Naive thymus-derived CD4-positive, alpha-beta T cell (primary cell): ENCODE results near the gene SELENOW. TPM values are rescaled to one million over a fixed set of nuclear protein-coding genes. Genes with fewer than 3 reads are reported as not detected.
A peak's percentile ranks its signal among the peaks of the same experiment; 100 is the strongest.
"Not testable (repeated sequence)": the region's sequence is repeated elsewhere in the genome, so short reads cannot be mapped to it uniquely, and the experiment has no call there.

Source experiments
- ATAC-seq: fragments of 150-1000 bp; cut with Tn5 transposase; 2 replicates; pipeline ENCODE4 v1.10.0; 2021; ENCODE audit warnings: mild to moderate bottlenecking, moderate library complexity
- CTCF ChIA-PET: fragments of 350-600 bp; sonication (Branson Sonifier 250); formaldehyde crosslinking; loops from one replicate; lab custom pipeline; 2021; ENCODE audit warnings: antibody characterized with exemption; lab: Charles Lee
- POLR2A ChIA-PET: fragments of 350-600 bp; sonication (Branson Sonifier 250); formaldehyde crosslinking; loops from one replicate; lab custom pipeline; 2021; ENCODE audit warnings: antibody characterized with exemption, inconsistent platforms; lab: Charles Lee
- DNase-seq, 9 donors: peaks; one replicate each; pipeline versions ENCODE4 v3.0.0 to v3.0.0-alpha.2; 2020 to 2022; ENCODE audit warnings: mixed read lengths in 1 of 9
- H3K27ac ChIP-seq: one replicate; pipeline ENCODE4 v1.7.0; 2013; ENCODE audit warnings: mild to moderate bottlenecking, low read depth, low read length, moderate library complexity
- H3K27me3 ChIP-seq, 2 donors: one replicate each; pipeline ENCODE4 v1.7.0; 2013; ENCODE audit warnings: low read length in 2 of 2, mild to moderate bottlenecking in 2 of 2, moderate library complexity in 2 of 2; ENCODE audit not compliant: control insufficient read depth in 2 of 2, insufficient read depth in 2 of 2
- H3K36me3 ChIP-seq, 3 experiments: 1 replicate in 2 of 3; 2 replicates in 1 of 3; pipeline ENCODE4 v1.7.0; 2013; ENCODE audit warnings: low read length in 3 of 3, mild to moderate bottlenecking in 3 of 3, moderate library complexity in 1 of 3; ENCODE audit not compliant: insufficient read depth in 3 of 3, control insufficient read depth in 2 of 3
- H3K4me1 ChIP-seq, 2 donors: one replicate each; pipeline ENCODE4 v1.7.0; 2013; ENCODE audit warnings: low read length in 2 of 2, mild to moderate bottlenecking in 2 of 2, moderate library complexity in 1 of 2; ENCODE audit not compliant: control insufficient read depth in 2 of 2, insufficient read depth in 2 of 2
- H3K4me3 ChIP-seq: 2 replicates; pipeline ENCODE4 v1.7.0; 2013; ENCODE audit warnings: mild to moderate bottlenecking, low read length
- H3K9me3 ChIP-seq, 3 experiments: 1 replicate in 2 of 3; 2 replicates in 1 of 3; pipeline ENCODE4 v1.7.0; 2013; ENCODE audit warnings: low read length in 3 of 3; ENCODE audit not compliant: control insufficient read depth in 2 of 3
- H3K27ac Mint-ChIP-seq, 9 donors: one replicate each; pipeline ENCODE4 v1.8.0; 2020 to 2022; ENCODE audit warnings: mixed read lengths in 9 of 9, mild to moderate bottlenecking in 8 of 9, moderate library complexity in 5 of 9, inconsistent platforms in 2 of 9
- H3K27me3 Mint-ChIP-seq, 5 donors: one replicate each; pipeline ENCODE4 v1.8.0; 2021 to 2022; ENCODE audit warnings: mixed read lengths in 5 of 5, mild to moderate bottlenecking in 1 of 5
- H3K36me3 Mint-ChIP-seq, 5 donors: one replicate each; pipeline ENCODE4 v1.8.0; 2020 to 2022; ENCODE audit warnings: mixed read lengths in 5 of 5, mild to moderate bottlenecking in 3 of 5, inconsistent platforms in 1 of 5
- H3K4me1 Mint-ChIP-seq, 7 donors: one replicate each; pipeline ENCODE4 v1.8.0; 2020 to 2022; ENCODE audit warnings: mixed read lengths in 7 of 7, mild to moderate bottlenecking in 3 of 7, inconsistent platforms in 1 of 7
- H3K4me3 Mint-ChIP-seq, 10 donors: one replicate each; pipeline ENCODE4 v1.8.0; 2020 to 2022; ENCODE audit warnings: mild to moderate bottlenecking in 10 of 10, mixed read lengths in 10 of 10, moderate library complexity in 6 of 10, inconsistent platforms in 2 of 10
- H3K9me3 Mint-ChIP-seq, 11 donors: one replicate each; pipeline ENCODE4 v1.8.0; 2020 to 2022; ENCODE audit warnings: mixed read lengths in 11 of 11, mild to moderate bottlenecking in 4 of 11, inconsistent platforms in 1 of 11, moderate library complexity in 1 of 11
- intact Hi-C, 2 donors: fragments of 100-400 bp; cut with micrococcal nuclease; formaldehyde crosslinking; loops; one replicate each; pipeline ENCODE4 v1.15.1; 2023
- polyA plus RNA-seq, 2 donors: library from polyadenylated mRNA; unstranded; fragments of 300-500 nt; fragmentation: Illumina TruSeq; gene quantifications; one replicate each; pipeline ENCODE4 v1.2.3, GENCODE V29; 2021
- total RNA-seq, 6 experiments: library from RNA in 5 of 6; stranded (reverse) in 5 of 6; gene quantifications; 1 replicate in 5 of 6; 2 replicates in 1 of 6; pipeline ENCODE4 v1.2.3 and lab custom pipeline; 2021 to 2026

SELENOW gene
- total and polyA plus RNA-seq, 7 experiments from 2014 or later, result 67.5 to 400 (median 111) TPM

DNA sequence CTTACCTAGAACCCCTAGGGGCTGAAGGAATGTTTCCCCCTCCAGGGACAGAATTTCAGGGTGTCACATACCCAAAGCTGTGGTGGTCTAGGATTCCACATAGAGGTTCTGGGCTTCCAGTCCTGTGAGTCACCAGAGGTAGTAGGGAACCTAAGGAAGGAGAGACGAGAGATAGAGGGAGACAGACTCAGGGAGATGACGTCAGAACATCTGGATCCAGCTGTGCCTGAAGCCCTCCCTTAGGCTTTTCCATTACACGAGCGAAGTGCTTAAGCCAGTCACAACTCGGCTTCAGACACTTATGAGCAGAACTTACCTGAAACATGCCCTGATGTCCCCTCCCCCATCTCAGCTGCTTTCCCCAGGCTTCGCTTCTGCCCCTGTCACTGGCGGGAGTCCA is 11.8 kb upstream of the SELENOW start:
- peaks cover 0 to 4% (median 0%) of the 10 kb centered on the region in 5 donors for H3K36me3 Mint-ChIP-seq
- peaks cover 0 to 7% (median 0%) of the 10 kb centered on the region in 5 donors for H3K27me3 Mint-ChIP-seq
- Histone ChIP-seq H3K9me3 (no peaks in the 10 kb centered on the region), H3K36me3 (no peaks in the 10 kb centered on the region), H3K4me3 (no peak overlapping the region), H3K27ac (no peak overlapping the region), H3K4me1 (no peaks in the 10 kb centered on the region), H3K27me3 (no peaks in the 10 kb centered on the region)
- H3K4me3 Mint-ChIP-seq, result no peak overlapping the region
- DNase-seq (no peak), ATAC-seq (no peak)
- no peaks in the 10 kb centered on the region for H3K9me3 Mint-ChIP-seq
- intact Hi-C loops, result loop anchor here (1.0 kb wide), 1 partner anchor 22 kb away; no protein-coding TSS in a partner anchor
- H3K4me1 Mint-ChIP-seq, result peaks cover 0 to 19% (median 7%) of the 10 kb centered on the region in 7 donors
- H3K27ac Mint-ChIP-seq, result no peak overlapping the region
- ChIA-PET POLR2A (interaction anchor here (1.0 kb wide), 1 partner anchor 12 kb away, joined by 3 read pairs; no protein-coding TSS in a partner anchor), CTCF (no interaction called here)

DNA sequence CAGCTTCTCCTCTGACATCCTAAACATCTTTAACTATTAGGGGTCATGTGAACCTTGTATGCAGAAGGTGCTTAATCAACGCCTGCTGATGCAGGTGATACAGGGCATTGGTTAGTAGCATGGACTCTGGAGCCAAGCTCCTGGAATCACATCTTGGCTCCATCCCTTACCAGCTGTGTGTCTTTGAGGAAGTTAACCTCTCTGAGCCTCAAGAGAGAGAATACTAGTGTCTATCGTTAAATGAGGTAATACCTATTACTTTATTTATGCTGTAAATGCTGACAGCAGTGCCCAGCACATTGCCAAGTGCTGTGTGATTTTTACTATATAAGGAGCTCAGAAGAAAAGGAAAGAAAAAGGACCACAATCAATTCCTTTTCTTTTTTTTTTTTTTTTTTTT is 11.2 kb upstream of the SELENOW start:
- Mint-ChIP-seq H3K4me1 (peaks cover 0 to 19% (median 7%) of the 10 kb centered on the region in 7 donors), H3K36me3 (peaks cover 0 to 4% (median 0%) of the 10 kb centered on the region in 5 donors), H3K27ac (peak overlapping the region in 1 of 9 donors; percentile 55), H3K4me3 (no peak overlapping the region), H3K27me3 (peaks cover 0 to 8% (median 0%) of the 10 kb centered on the region in 5 donors), H3K9me3 (no peaks in the 10 kb centered on the region)
- ChIA-PET POLR2A (interaction anchor here (1.0 kb wide), 1 partner anchor 13 kb away, joined by 3 read pairs; no protein-coding TSS in a partner anchor), CTCF (interaction anchor here (0.6 kb wide), 1 partner anchor 211 kb away, joined by 3 read pairs; no protein-coding TSS in a partner anchor)
- Histone ChIP-seq H3K4me3 (no peak overlapping the region), H3K9me3 (no peaks in the 10 kb centered on the region), H3K27me3 (no peaks in the 10 kb centered on the region), H3K36me3 (no peaks in the 10 kb centered on the region), H3K4me1 (no peaks in the 10 kb centered on the region), H3K27ac (no peak overlapping the region)
- intact Hi-C loops, result no loop called here
- DNase-seq, result no peak
- ATAC-seq, result no peak

DNA sequence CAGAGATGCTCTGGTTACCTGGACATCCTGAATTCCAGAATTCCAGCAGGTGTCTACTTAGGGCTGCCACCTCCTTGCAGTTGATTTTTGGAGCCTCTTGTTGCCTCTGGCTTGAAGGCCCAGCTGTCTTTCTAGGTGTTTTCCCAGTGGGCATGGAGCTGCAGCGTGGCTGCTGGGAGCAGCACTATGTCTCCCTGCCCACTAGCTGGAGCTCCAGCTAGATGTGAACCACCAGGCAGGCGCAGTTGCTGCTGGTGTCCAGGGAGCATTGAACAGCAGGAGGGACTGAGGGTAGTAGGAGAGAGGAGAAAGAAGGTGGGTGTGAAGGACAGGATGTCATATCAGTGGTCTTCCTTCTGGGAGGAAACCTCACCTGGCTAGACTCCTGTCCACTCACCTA is 9.9 kb upstream of the SELENOW start:
- ChIA-PET CTCF (interaction anchor here (0.8 kb wide), 1 partner anchor 79 kb away, joined by 3 read pairs; no protein-coding TSS in a partner anchor), POLR2A (no interaction called here)
- no peaks in the 10 kb centered on the region for H3K9me3 Mint-ChIP-seq
- no peaks in the 10 kb centered on the region for H3K4me1 ChIP-seq
- no peak overlapping the region for H3K27ac ChIP-seq
- intact Hi-C loops, result no loop called here
- no peak overlapping the region for H3K27ac Mint-ChIP-seq
- peaks cover 0 to 4% (median 0%) of the 10 kb centered on the region in 5 donors for H3K36me3 Mint-ChIP-seq
- H3K4me3 ChIP-seq, result no peak overlapping the region
- H3K27me3 Mint-ChIP-seq, result peaks cover 0 to 8% (median 0%) of the 10 kb centered on the region in 5 donors
- peaks cover 0 to 19% (median 7%) of the 10 kb centered on the region in 7 donors for H3K4me1 Mint-ChIP-seq
- no peaks in the 10 kb centered on the region for H3K9me3 ChIP-seq
- no peak overlapping the region for H3K4me3 Mint-ChIP-seq
- ATAC-seq (no peak), DNase-seq (no peak)
- no peaks in the 10 kb centered on the region for H3K36me3 ChIP-seq
- no peaks in the 10 kb centered on the region for H3K27me3 ChIP-seq

DNA sequence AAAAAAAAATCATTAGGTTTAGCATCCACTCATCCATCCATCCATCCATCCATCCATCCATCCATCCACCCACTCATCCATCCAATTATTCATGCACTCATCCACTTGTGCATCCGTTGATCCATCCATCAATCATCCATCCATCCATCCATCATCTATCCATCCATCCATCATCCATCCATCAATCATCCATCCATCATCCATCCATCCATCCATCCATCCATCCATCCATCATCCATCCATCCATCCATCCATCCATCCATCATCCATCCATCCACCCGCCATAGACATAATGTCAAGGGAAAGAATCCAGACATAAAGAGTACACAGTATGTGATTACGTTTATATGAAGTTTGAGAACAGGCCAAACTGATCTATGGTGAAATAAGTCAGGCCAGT is 9.0 kb upstream of the SELENOW start:
- intact Hi-C loops, result no loop called here
- Mint-ChIP-seq H3K9me3 (no peaks in the 10 kb centered on the region), H3K4me3 (no peak overlapping the region), H3K4me1 (peaks cover 0 to 19% (median 7%) of the 10 kb centered on the region in 7 donors), H3K36me3 (peaks cover 0 to 4% (median 0%) of the 10 kb centered on the region in 5 donors), H3K27me3 (peaks cover 0 to 8% (median 0%) of the 10 kb centered on the region in 5 donors), H3K27ac (peak overlapping the region in 2 of 9 donors; percentile 10 to 85)
- Histone ChIP-seq H3K9me3 (no peaks in the 10 kb centered on the region), H3K4me1 (no peaks in the 10 kb centered on the region), H3K36me3 (no peaks in the 10 kb centered on the region), H3K27me3 (no peaks in the 10 kb centered on the region), H3K4me3 (no peak overlapping the region), H3K27ac (no peak overlapping the region)
- POLR2A ChIA-PET, result no interaction called here
- no peak for DNase-seq
- ATAC-seq, result no peak
- CTCF ChIA-PET, result no interaction called here

DNA sequence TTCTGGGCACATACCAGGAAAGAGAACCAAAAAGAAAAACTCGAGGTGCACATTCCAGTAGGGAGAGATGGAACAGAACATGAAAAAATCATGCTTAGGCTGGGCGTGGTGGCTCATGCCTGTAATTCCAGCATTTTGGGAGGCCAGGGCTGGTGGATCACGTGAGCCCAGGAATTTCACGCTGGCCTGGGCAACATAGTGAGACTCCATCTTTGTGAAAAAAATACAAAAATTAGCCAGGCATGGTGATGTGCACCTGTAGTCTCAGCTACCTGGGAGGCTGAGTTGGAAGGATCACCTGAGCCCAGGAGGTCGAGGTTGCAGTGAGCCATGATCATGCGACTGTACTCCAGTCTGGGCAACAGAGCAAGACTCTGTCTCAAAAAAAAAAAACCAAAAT is 7.2 kb upstream of the SELENOW start:
- peak overlapping the region in 1 of 9 donors; percentile 28 for H3K27ac Mint-ChIP-seq
- H3K27me3 ChIP-seq, H3K9me3 ChIP-seq, H3K4me3 ChIP-seq, H3K4me1 ChIP-seq, H3K36me3 ChIP-seq, H3K9me3 Mint-ChIP-seq, H3K36me3 Mint-ChIP-seq, H3K27ac ChIP-seq, CTCF ChIA-PET, ATAC-seq, H3K27me3 Mint-ChIP-seq, H3K4me3 Mint-ChIP-seq, intact Hi-C loops, DNase-seq: not testable (repeated sequence)
- POLR2A ChIA-PET, result interaction anchor here (0.7 kb wide), 1 partner anchor 1057 kb away, joined by 6 read pairs; no protein-coding TSS in a partner anchor
- peaks cover 0 to 19% (median 7%) of the 10 kb centered on the region in 7 donors for H3K4me1 Mint-ChIP-seq

DNA sequence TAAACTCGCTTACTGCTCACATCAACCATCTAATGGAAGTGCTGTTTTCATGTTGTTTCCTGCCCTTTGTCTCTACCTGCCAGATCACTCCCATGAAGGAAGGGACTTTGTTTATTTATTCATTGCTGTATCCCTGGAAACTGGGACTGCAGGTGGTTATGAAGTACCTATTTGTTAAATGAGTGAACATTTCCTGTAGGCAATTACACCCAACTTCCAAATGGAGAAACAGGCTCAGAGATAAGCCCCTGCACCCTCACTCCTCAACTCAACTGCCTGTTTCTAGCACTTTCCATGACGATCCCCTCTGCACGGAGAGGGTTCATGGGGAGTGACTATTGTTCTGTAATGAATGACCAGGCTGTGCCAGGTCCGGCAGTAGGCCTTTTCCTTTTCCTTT is 1.9 kb upstream of the SELENOW start:
- Mint-ChIP-seq H3K4me3 (peak overlapping the region in 7 of 10 donors; percentile 1 to 36 (median 7)), H3K27me3 (peaks cover 0 to 1% (median 0%) of the 10 kb centered on the region in 5 donors), H3K4me1 (peaks cover 6 to 32% (median 29%) of the 10 kb centered on the region in 7 donors), H3K27ac (peak overlapping the region in 3 of 9 donors; percentile 17 to 63 (median 30)), H3K9me3 (no peaks in the 10 kb centered on the region), H3K36me3 (peaks cover 0 to 7% (median 4%) of the 10 kb centered on the region in 5 donors)
- H3K4me3 ChIP-seq, result no peak overlapping the region
- CTCF ChIA-PET, result interaction anchor here (0.6 kb wide), 1 partner anchor 10 kb away, joined by 3 read pairs; no protein-coding TSS in a partner anchor
- peaks cover 8 to 19% of the 10 kb centered on the region in 2 donors for H3K4me1 ChIP-seq
- POLR2A ChIA-PET, result no interaction called here
- peaks cover 0 to 15% (median 6%) of the 10 kb centered on the region in 3 experiments for H3K36me3 ChIP-seq
- no peak overlapping the region for H3K27ac ChIP-seq
- ATAC-seq (no peak), DNase-seq (no peak)
- H3K9me3 ChIP-seq, result no peaks in the 10 kb centered on the region
- H3K27me3 ChIP-seq, result no peaks in the 10 kb centered on the region
- intact Hi-C loops, result loop anchor here in 1 of 2 donors (5.0 kb wide), 1 partner anchor 736 kb away; the partner anchor contains the start of gene LMTK3
